OCI-LY7 (cell line): ENCODE measurements around the gene EVI5. TPM values are rescaled to one million over a fixed set of nuclear protein-coding genes. Genes with fewer than 3 reads are reported as not detected.

ENCODE experiments used
- BruUV-seq: library from RNA; stranded (reverse); fragments of 400-500 nt; replicated peaks from 2 replicates; lab custom pipeline; 2021; lab: Mats Ljungman, UMichigan
- CTCF ChIA-PET: fragments of 300-600 bp; sonication (Branson Sonifier 250); formaldehyde crosslinking; loops from one replicate; lab custom pipeline; 2022; ENCODE audit warnings: antibody characterized with exemption; ENCODE audit not compliant: unreplicated experiment; lab: Charles Lee
- POLR2A ChIA-PET: fragments of 300-600 bp; sonication (Branson Sonifier 250); formaldehyde crosslinking; loops from one replicate; lab custom pipeline; 2022; ENCODE audit warnings: antibody characterized with exemption; lab: Charles Lee
- DNase-seq: peaks from one replicate; pipeline ENCODE4 v3.0.0-alpha.2; 2015; ENCODE audit warnings: low spot score
- H2AFZ ChIP-seq: fragments of 200-600 bp; sonication (generic), shearing (Covaris generic); 2 replicates; pipeline ENCODE4 v1.6.1; 2014; ENCODE audit warnings: mild to moderate bottlenecking, antibody characterized with exemption, low read length, moderate library complexity
- H3K27ac ChIP-seq: fragments of 200-600 bp; sonication (generic); 2 replicates; pipeline ENCODE4 v1.5.1; 2014; ENCODE audit warnings: mixed run types, low read depth, mild to moderate bottlenecking, moderate library complexity, low read length, inconsistent platforms; ENCODE audit not compliant: poor library complexity, severe bottlenecking
- H3K36me3 ChIP-seq: fragments of 200-600 bp; sonication (generic); 2 replicates; pipeline ENCODE4 v1.6.1; 2014; ENCODE audit warnings: mild to moderate bottlenecking, antibody characterized with exemption, low read length, moderate library complexity, mixed read lengths; ENCODE audit not compliant: insufficient read depth
- H3K4me1 ChIP-seq: fragments of 200-600 bp; sonication (generic); 2 replicates; pipeline ENCODE4 v1.5.1; 2014; ENCODE audit warnings: mild to moderate bottlenecking, low read length; ENCODE audit not compliant: insufficient read depth, poor library complexity, severe bottlenecking
- H3K4me2 ChIP-seq: fragments of 200-600 bp; sonication (generic); 2 replicates; pipeline ENCODE4 v1.6.1; 2014; ENCODE audit warnings: mild to moderate bottlenecking, low read length
- H3K4me3 ChIP-seq: fragments of 200-600 bp; sonication (generic); 2 replicates; pipeline ENCODE4 v1.5.1; 2014; ENCODE audit warnings: mild to moderate bottlenecking, low read depth, low read length; ENCODE audit not compliant: poor library complexity, severe bottlenecking
- H3K79me2 ChIP-seq: fragments of 200-600 bp; sonication (generic); 2 replicates; pipeline ENCODE4 v1.6.1; 2016; ENCODE audit warnings: low read depth, mild to moderate bottlenecking, low read length, moderate library complexity, mixed read lengths; ENCODE audit not compliant: insufficient read depth
- H3K9me2 ChIP-seq: fragments of 200-600 bp; sonication (generic); 2 replicates; pipeline ENCODE4 v1.6.1; 2016; ENCODE audit warnings: mild to moderate bottlenecking, low read length, mixed read lengths; ENCODE audit not compliant: insufficient read depth
- H3K9me3 ChIP-seq: fragments of 200-600 bp; sonication (generic); 2 replicates; pipeline ENCODE4 v1.6.1; 2014; ENCODE audit warnings: mild to moderate bottlenecking, mixed run types, low read length, mixed read lengths
- H4K20me1 ChIP-seq: fragments of 200-600 bp; sonication (generic); 2 replicates; pipeline ENCODE4 v1.6.1; 2014; ENCODE audit warnings: mild to moderate bottlenecking, antibody characterized with exemption, low read length, moderate library complexity, mixed read lengths; ENCODE audit not compliant: insufficient read depth
- EZH2phosphoT487 ChIP-seq: fragments of 200-600 bp; sonication (generic); IDR thresholded peaks from 2 replicates; pipeline ENCODE4 v1.6.1; 2018; ENCODE audit warnings: low read depth, borderline replicate concordance, mild to moderate bottlenecking, mixed run types, antibody characterized with exemption, low read length, moderate library complexity, mixed read lengths
- intact Hi-C: fragments of 100-400 bp; cut with micrococcal nuclease; formaldehyde crosslinking; loops from one replicate; pipeline ENCODE4 v1.10.0; 2022; ENCODE audit not compliant: unreplicated experiment
- total RNA-seq, 2 experiments: library from RNA; depleted of rRNA in 1 of 2; stranded (reverse); fragments of >200 nt in 1 of 2; shearing (Covaris generic) in 1 of 2; gene quantifications; 2 replicates each; pipeline ENCODE4 v1.2.3, GENCODE V29; 2014 to 2022
- TF ChIP-seq, protein P1 (sequence below): fragments of 200-600 bp; sonication (generic); conservative IDR thresholded peaks from 2 replicates; pipeline ENCODE4 v1.5.1; 2014; ENCODE audit warnings: mild to moderate bottlenecking, antibody characterized with exemption, low read length, moderate library complexity, mixed read lengths

Gene EVI5
- total RNA-seq, 2 experiments from 2014 or later = 15.1 to 27.8 TPM

DNA sequence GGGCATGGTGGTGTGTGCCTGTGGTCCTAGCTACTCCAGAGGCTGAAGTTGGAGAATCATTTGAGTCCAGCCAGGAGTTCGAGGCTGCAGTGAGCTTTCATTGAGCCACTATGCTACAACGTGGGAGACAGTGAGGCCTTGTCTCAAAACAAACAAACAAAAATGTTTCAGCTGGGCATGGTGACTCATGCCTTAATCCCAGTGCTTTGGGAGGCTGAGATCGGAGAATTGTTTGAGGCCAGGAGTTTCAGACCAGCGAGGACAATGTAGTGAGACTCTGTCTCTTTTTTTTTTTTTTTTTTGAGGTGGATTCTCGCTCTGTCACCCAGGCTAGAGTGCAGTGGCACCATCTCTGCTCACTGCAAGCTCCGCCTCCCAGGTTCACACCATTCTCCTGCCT lies 41.9 kb upstream of the EVI5 start:
- H3K9me3 ChIP-seq = no peaks in the 10 kb centered on the region
- TF ChIP-seq EZH2phosphoT487 = no peak
- TF ChIP-seq, protein P1, sequence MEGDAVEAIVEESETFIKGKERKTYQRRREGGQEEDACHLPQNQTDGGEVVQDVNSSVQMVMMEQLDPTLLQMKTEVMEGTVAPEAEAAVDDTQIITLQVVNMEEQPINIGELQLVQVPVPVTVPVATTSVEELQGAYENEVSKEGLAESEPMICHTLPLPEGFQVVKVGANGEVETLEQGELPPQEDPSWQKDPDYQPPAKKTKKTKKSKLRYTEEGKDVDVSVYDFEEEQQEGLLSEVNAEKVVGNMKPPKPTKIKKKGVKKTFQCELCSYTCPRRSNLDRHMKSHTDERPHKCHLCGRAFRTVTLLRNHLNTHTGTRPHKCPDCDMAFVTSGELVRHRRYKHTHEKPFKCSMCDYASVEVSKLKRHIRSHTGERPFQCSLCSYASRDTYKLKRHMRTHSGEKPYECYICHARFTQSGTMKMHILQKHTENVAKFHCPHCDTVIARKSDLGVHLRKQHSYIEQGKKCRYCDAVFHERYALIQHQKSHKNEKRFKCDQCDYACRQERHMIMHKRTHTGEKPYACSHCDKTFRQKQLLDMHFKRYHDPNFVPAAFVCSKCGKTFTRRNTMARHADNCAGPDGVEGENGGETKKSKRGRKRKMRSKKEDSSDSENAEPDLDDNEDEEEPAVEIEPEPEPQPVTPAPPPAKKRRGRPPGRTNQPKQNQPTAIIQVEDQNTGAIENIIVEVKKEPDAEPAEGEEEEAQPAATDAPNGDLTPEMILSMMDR = no peak
- H3K4me1 ChIP-seq = peaks cover 4% of the 10 kb centered on the region
- intact Hi-C loops = no loop called here
- no peaks in the 10 kb centered on the region for H4K20me1 ChIP-seq
- no peak overlapping the region for H3K4me2 ChIP-seq
- no peak for DNase-seq
- H3K79me2 ChIP-seq = no peaks in the 10 kb centered on the region
- H3K9me2 ChIP-seq = no peaks in the 10 kb centered on the region
- no peak overlapping the region for H3K4me3 ChIP-seq
- POLR2A ChIA-PET = no interaction called here
- CTCF ChIA-PET = no interaction called here
- no peaks in the 10 kb centered on the region for H3K36me3 ChIP-seq
- no peak overlapping the region for H3K27ac ChIP-seq
- no peak overlapping the region for H2AFZ ChIP-seq
- no TSS peak for BruUV-seq

DNA sequence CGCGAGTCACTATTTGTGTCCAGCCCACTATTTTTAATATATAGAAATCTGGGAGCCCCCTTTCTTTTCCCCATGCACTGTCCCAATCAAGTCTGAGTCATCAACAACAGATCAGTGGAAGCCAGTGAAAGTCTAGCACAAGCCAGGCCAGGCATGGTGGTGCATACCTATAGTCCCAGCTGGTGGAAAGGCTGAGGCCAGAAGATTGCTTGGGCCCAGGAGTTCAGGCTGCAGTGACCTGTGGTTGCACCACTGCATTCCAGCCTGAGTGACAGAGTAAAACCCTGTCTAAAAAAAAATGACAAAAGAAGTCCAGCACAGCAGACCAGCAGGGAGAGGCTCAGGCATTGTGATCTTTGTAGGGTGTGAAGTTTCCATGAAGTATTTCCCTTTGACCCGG lies 38.0 kb upstream of the EVI5 start:
- BruUV-seq = no TSS peak
- Histone ChIP-seq H3K4me1 (no peaks in the 10 kb centered on the region), H3K4me3 (no peak overlapping the region), H3K9me3 (no peaks in the 10 kb centered on the region), H3K27ac (no peak overlapping the region), H4K20me1 (no peaks in the 10 kb centered on the region), H3K9me2 (no peaks in the 10 kb centered on the region), H3K36me3 (no peaks in the 10 kb centered on the region), H2AFZ (no peak overlapping the region), H3K79me2 (no peaks in the 10 kb centered on the region), H3K4me2 (no peak overlapping the region)
- POLR2A ChIA-PET = no interaction called here
- no peak for TF ChIP-seq EZH2phosphoT487
- TF ChIP-seq, protein P1 = no peak
- DNase-seq = no peak
- intact Hi-C loops = no loop called here
- CTCF ChIA-PET = no interaction called here

DNA sequence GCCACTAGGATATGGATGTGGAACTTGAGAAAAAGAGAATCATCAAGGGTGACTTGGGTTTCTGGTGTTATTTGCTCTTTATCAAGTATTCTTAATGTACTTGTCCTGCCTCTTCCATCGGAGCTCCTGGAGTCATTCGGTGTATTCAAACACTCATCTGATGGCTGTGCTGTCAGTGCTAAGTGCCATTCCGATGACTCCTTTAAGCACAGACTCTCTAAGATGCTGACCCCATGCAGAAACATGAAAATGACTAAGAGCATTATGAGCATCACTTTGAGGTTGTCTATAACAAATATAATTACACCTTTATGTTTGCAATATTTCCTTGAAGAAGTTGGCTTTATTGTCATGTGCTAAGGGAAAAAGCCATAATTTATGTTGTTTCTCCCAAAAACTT lies 35.6 kb upstream of the EVI5 start:
- H3K79me2 ChIP-seq = no peaks in the 10 kb centered on the region
- H2AFZ ChIP-seq = no peak overlapping the region
- H3K36me3 ChIP-seq = no peaks in the 10 kb centered on the region
- no peaks in the 10 kb centered on the region for H4K20me1 ChIP-seq
- H3K4me1 ChIP-seq = no peaks in the 10 kb centered on the region
- H3K27ac ChIP-seq = no peak overlapping the region
- TF ChIP-seq EZH2phosphoT487 = no peak
- TF ChIP-seq, protein P1 = no peak
- no peak for DNase-seq
- no peaks in the 10 kb centered on the region for H3K9me3 ChIP-seq
- H3K4me2 ChIP-seq = no peak overlapping the region
- intact Hi-C loops = no loop called here
- no peaks in the 10 kb centered on the region for H3K9me2 ChIP-seq
- BruUV-seq = no TSS peak
- no peak overlapping the region for H3K4me3 ChIP-seq
- POLR2A ChIA-PET = interaction anchor here (0.5 to 1.1 kb wide), 2 partner anchors 22 to 82 kb away, joined by 3 to 5 read pairs; no protein-coding TSS in a partner anchor
- CTCF ChIA-PET = no interaction called here
